Dedifferentiated amniotic fluid mesenchymal stem cell (primary cell): Measurements from ENCODE around the gene LSM4.

Source experiments
- DNase-seq: peaks from one replicate; pipeline ENCODE4 v3.0.0-alpha.2; 2016; ENCODE audit errors: extremely low spot score

LSM4 gene

GRCh38 chr19:18311502-18312091 is 11.3 kb downstream of the LSM4 start:
- DNase-seq = no peak

- no peak for DNase-seq
Measured at GRCh38 chr19:18310966-18311365, 11.9 kb downstream of the LSM4 start.

DNA sequence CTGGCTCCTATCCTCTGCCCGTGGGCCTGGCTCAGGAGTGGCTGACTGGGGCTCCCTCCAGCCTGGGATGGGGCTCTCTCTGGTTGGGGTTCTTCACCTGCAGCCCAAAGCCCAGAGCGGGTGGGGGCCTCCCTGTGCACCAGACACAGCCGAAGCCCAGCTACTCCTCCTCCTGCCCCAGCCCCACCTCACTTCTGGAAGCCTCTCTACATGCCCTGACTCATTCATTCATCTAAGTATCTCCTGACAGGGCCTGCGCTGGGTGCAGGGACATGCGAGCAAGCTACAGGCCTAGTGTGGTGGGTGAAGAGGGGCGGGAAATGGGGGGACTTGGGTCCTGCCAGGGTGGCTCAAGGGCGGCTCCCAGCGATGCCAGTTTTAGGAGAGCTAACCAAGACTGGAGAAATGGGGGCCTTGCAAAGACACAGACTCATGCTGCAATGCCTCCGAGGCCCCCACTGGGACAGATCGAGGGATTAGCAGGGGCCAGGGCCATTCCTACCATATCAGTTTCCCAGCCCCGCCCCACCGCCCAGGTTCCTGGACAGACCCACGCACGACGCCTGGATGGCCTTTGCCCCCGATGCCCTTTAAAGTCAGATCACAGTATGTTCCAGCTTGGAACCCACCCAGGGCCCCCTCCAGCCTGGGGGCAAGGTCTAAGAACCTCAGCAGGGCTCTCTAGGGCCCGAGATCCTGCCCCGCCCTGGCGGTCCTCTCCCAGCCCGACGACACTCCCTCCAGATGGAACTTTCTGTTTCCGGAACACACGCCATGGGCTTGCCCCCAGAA is 12.6 kb downstream of the LSM4 start:
- DNase-seq = no peak

GRCh38 chr19:18309525-18310064 is 13.3 kb downstream of the LSM4 start:
- no peak for DNase-seq

GRCh38 chr19:18308948-18309325 is 13.9 kb downstream of the LSM4 start:
- no peak for DNase-seq

DNA sequence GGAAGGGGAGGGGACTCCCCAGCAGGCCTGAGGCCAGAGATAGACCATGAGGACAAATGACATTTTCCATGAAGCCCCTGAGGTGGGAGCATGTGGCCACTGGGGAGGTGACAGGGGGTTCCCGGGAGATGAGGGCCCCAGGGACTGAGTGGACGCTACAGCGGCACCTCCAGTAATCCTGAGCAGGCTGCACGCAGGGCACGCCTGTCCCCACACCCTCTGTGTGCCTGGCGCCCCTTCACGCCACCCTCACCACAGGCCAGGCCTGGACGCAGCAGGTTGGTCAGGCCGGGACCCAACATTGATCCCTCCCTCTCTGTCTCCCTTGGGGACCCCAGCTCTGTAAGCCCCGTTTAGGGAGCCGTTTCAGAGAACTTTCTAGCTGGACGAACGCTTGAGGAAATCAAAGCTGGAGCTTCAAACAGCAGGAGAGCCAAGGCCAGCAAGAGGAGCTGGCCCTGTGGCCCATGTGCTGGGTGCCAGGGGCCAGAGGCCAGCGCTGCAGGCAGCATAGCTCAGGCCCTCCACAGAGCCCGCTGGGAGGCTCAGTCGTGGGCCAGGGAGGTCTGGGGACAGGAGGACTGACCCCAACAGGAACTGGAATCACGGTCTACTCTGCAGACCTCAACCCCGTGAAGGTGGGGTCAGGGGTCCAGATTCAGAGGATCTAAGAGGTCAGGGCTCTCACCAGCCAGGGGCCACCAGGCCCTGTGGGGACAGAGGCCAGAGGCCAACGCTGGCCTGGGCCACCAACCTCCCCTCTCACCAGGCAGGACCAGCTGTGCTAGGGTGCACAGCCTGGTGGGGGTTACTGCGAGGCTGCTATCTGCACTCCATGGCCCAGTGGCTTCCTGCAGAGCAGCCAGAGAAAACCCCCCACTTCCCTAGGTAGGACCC is 14.6 kb downstream of the LSM4 start:
- no peak for DNase-seq

GRCh38 chr19:18307271-18307681 is 15.6 kb downstream of the LSM4 start:
- DNase-seq = no peak

GRCh38 chr19:18306888-18307260 is 16.0 kb downstream of the LSM4 start:
- no peak for DNase-seq

DNA sequence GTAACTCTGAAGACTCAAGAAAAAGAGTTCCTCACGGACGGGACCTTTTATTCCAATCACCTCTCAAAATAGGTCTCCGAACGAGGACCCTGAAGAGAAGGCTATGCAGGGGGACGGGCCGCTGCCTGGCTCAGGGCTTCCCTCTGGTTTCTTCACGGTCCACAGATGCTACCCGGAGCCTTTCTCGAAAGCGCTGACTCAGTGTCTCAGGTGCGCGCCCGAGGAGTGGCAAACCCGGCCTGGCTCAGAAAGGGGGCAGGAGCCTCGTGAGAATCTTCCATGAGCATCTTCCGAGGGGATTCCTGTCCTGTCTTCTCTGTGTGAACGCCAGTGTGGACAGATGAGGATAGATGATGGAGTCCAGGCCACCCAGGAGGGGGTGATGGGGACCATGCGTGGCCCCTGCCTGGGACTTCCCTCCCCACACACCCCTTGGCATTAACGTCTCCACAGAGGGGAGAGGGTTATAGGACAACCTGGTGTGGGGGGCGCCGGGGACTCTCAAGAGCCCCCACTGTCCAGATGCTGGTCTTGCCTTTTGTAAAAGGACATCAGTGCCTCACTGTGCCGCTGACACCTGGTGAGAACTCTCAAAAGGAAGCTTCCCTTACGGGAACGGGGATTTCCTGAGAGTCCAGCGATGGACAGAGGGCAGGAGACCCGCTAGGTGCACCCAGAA is 16.5 kb downstream of the LSM4 start:
- DNase-seq = no peak

GRCh38 chr19:18304458-18305310 is 18.2 kb downstream of the LSM4 start:
- DNase-seq = peak; percentile 59

DNA sequence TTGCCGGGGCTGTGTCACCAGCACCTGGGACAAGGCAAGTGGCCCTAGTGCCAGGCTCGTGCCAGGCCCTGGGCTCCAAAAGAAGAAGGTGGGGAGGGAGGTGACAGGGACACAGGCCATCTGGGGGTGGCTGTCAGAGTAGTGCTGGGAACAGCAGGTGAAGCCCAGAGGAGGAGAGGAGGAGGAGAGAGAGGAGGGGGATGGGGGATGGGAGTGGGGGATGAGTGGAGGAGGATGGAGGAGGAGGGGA is 18.7 kb downstream of the LSM4 start:
- DNase-seq = no peak

GRCh38 chr19:18301718-18302111 is 21.2 kb downstream of the LSM4 start:
- DNase-seq = no peak

GRCh38 chr19:18300930-18301717 is 21.8 kb downstream of the LSM4 start:
- peak; percentile 66 for DNase-seq

GRCh38 chr19:18299654-18300053 is 23.2 kb downstream of the LSM4 start:
- no peak for DNase-seq

DNA sequence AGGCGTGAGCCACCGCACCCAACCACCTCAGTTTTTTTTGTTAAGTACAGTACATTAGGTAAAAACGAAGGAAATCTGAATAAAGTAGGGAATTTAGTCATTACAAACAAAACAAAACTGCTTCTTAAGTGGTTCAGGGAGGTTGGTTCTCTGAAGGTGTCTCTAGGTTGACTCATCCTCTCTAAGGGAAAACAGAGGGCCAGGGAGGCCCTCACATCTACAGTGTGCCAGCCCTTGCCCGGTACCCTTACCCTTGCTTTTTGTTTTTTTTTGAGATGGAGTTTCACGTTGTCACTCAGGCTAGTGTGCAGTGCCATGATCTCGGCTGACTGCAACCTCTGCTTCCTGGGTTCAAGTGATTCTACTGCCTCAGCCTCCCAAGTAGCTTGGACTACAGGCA is 24.3 kb downstream of the LSM4 start:
- no peak for DNase-seq

DNA sequence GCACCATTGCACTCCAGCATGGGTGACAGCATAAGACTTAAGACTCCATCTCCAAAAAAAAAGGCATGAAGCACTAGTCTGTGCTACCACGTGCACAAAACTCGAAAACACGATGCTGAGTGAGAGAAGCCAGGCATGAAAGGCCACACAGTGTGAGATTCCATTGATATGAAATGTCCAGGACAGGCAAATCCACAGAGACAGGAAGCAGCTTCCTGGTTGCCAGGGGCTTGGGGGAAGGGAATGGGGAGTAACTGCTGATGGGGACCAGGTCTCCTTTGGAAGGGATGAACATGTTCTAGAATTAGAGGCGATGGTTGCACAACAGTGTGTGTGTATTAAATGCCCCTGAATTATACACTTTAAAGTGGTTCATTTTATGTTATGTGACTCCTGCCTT is 25.6 kb downstream of the LSM4 start:
- DNase-seq = no peak

GRCh38 chr19:18295034-18295451 is 27.8 kb downstream of the LSM4 start:
- DNase-seq = no peak

DNA sequence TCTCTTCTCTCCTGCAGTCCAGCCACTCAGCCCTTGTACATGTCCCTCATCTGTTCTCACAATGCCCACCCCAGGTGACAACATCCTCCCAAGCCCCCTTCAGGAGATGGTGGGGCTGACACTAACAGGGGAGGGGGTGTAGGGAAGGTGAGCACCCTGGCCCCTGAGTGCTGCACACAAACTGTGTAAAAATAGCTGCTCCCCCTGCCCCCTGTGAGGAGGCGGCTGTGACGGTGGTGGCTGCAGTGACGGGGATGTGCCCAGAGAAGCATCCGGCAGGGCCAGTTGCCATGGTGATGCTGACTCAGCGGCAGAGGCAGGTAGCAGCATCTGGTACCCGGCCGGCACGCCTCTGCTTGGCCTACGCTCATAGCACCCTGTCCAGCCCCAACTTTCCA is 28.4 kb downstream of the LSM4 start:
- DNase-seq = no peak

GRCh38 chr19:18293642-18294466 is 29.0 kb downstream of the LSM4 start:
- no peak for DNase-seq
